H1 (cell line): ENCODE measurements around the gene ZBTB4. TPM values are rescaled to one million over a fixed set of nuclear protein-coding genes. Genes with fewer than 3 reads are reported as not detected.

Experiments used
- CTCF ChIA-PET: fragments of 300-600 bp; sonication (Branson Sonifier 250); formaldehyde crosslinking; loops from one replicate; lab custom pipeline; 2021; ENCODE audit not compliant: partially characterized antibody; lab: Charles Lee
- POLR2A ChIA-PET: fragments of 300-600 bp; sonication (Branson Sonifier 250); formaldehyde crosslinking; loops from one replicate; lab custom pipeline; 2021; ENCODE audit warnings: inconsistent platforms; ENCODE audit not compliant: partially characterized antibody; lab: Charles Lee
- DNase-seq, 2 experiments: peaks; one replicate each; pipeline versions ENCODE4 v3.0.0 to v3.0.0-alpha.2; 2010 to 2022; ENCODE audit warnings: low spot score in 2 of 2, low read depth in 1 of 2, mixed read lengths in 1 of 2
- FAIRE-seq: peaks from 2 replicates; lab custom pipeline; 2011; peaks lifted over from hg19 to GRCh38; lab: Jason Lieb, UNC
- H2AFZ ChIP-seq: 2 replicates; pipeline ENCODE4 v1.8.1; 2012; ENCODE audit warnings: low read length, inconsistent platforms
- H2AK5ac ChIP-seq: 2 replicates; pipeline ENCODE4 v1.6.1; 2013; ENCODE audit warnings: low read depth, low read length
- H2BK120ac ChIP-seq: replicated peaks from 2 replicates; pipeline ENCODE3; 2013; ENCODE audit warnings: low read depth, low read length, inconsistent platforms
- H2BK12ac ChIP-seq: 2 replicates; pipeline ENCODE4 v1.6.1; 2013; ENCODE audit warnings: low read depth, low read length
- H2BK15ac ChIP-seq: 2 replicates; pipeline ENCODE4 v1.6.1; 2013; ENCODE audit warnings: low read length
- H2BK20ac ChIP-seq: 2 replicates; pipeline ENCODE4 v1.6.1; 2013; ENCODE audit warnings: low read length
- H2BK5ac ChIP-seq: 2 replicates; pipeline ENCODE4 v1.6.1; 2013; ENCODE audit warnings: low read depth, low read length
- H3K14ac ChIP-seq: 2 replicates; pipeline ENCODE4 v1.6.1; 2013; ENCODE audit warnings: inconsistent platforms; ENCODE audit not compliant: insufficient read length
- H3K18ac ChIP-seq: 2 replicates; pipeline ENCODE4 v1.6.1; 2013; ENCODE audit warnings: low read length; ENCODE audit errors: extremely low read depth
- H3K23ac ChIP-seq: 2 replicates; pipeline ENCODE4 v1.6.1; 2013; ENCODE audit warnings: inconsistent platforms; ENCODE audit not compliant: insufficient read length
- H3K23me2 ChIP-seq: 2 replicates; pipeline ENCODE4 v1.6.1; 2013; ENCODE audit warnings: low read depth, low read length
- H3K27ac ChIP-seq: 2 replicates; pipeline ENCODE4 v1.6.1; 2011; ENCODE audit warnings: low read depth, low read length, inconsistent platforms
- H3K27me3 ChIP-seq, 4 experiments: replicated peaks in 1 of 4; 1 replicate in 1 of 4; 2 replicates in 3 of 4; pipeline versions ENCODE4 v1.6.1 to v1.8.1; 2011 to 2013; ENCODE audit warnings: low read length in 3 of 4, mild to moderate bottlenecking in 3 of 4, inconsistent platforms in 2 of 4, mixed read lengths in 2 of 4, moderate library complexity in 1 of 4; ENCODE audit not compliant: control insufficient read depth in 3 of 4, insufficient read depth in 3 of 4; ENCODE audit errors: extremely low read depth in 1 of 4
- H3K36me3 ChIP-seq, 4 experiments: 2 replicates each; pipeline versions ENCODE4 v1.6.1 to v1.8.1; 2011 to 2013; ENCODE audit warnings: mild to moderate bottlenecking in 4 of 4, low read length in 3 of 4, moderate library complexity in 2 of 4, control low read depth in 1 of 4, inconsistent platforms in 1 of 4; ENCODE audit not compliant: insufficient read depth in 4 of 4, control insufficient read depth in 2 of 4
- H3K4ac ChIP-seq: replicated peaks from 2 replicates; pipeline ENCODE3; 2013; ENCODE audit warnings: low read length, low read depth, mixed read lengths, inconsistent platforms; ENCODE audit not compliant: insufficient read length
- H3K4me1 ChIP-seq, 4 experiments: replicated peaks in 1 of 4; 1 replicate in 1 of 4; 2 replicates in 3 of 4; pipeline versions ENCODE4 v1.6.1 to v1.8.1; 2011 to 2013; ENCODE audit warnings: low read length in 3 of 4, inconsistent platforms in 2 of 4, mixed read lengths in 1 of 4; ENCODE audit not compliant: insufficient read depth in 4 of 4, control insufficient read depth in 3 of 4
- H3K4me2 ChIP-seq, 2 experiments: 2 replicates each; pipeline versions ENCODE4 v1.6.1 to v1.8.1; 2011 to 2013; ENCODE audit warnings: low read depth in 2 of 2, low read length in 2 of 2, control low read depth in 1 of 2, inconsistent platforms in 1 of 2, mild to moderate bottlenecking in 1 of 2; ENCODE audit not compliant: insufficient read depth in 1 of 2
- H3K4me3 ChIP-seq, 4 experiments: fragments of 200-600, 300-600 bp in 1 of 4; sonication (generic), shearing (Covaris generic), sonication (Bioruptor Twin) in 1 of 4; 2 replicates each; pipeline versions ENCODE4 v1.5.1 to v1.8.1; 2011 to 2016; ENCODE audit warnings: low read length in 4 of 4, low read depth in 3 of 4, control low read depth in 2 of 4, inconsistent platforms in 2 of 4, mild to moderate bottlenecking in 2 of 4, mixed read lengths in 1 of 4, moderate library complexity in 1 of 4; ENCODE audit not compliant: insufficient read depth in 2 of 4; ENCODE audit errors: extremely low read depth in 1 of 4
- H3K56ac ChIP-seq: replicated peaks from 2 replicates; pipeline ENCODE3; 2013; ENCODE audit warnings: low read depth, mild to moderate bottlenecking, mixed read lengths, low read length, inconsistent platforms; ENCODE audit not compliant: insufficient read length
- H3K79me1 ChIP-seq: 2 replicates; pipeline ENCODE4 v1.6.1; 2013; ENCODE audit warnings: low read depth, low read length, control low read depth
- H3K79me2 ChIP-seq, 2 experiments: 2 replicates each; pipeline versions ENCODE4 v1.6.1 to v1.8.1; 2012 to 2013; ENCODE audit warnings: low read length in 2 of 2, mild to moderate bottlenecking in 2 of 2, inconsistent platforms in 1 of 2; ENCODE audit not compliant: insufficient read depth in 2 of 2, control insufficient read depth in 1 of 2
- H3K9ac ChIP-seq, 4 experiments: replicated peaks in 1 of 4; 1 replicate in 1 of 4; 2 replicates in 3 of 4; pipeline versions ENCODE4 v1.6.1 to v1.8.1; 2011 to 2013; ENCODE audit warnings: low read depth in 3 of 4, low read length in 3 of 4, control low read depth in 2 of 4, mild to moderate bottlenecking in 2 of 4, moderate library complexity in 2 of 4, inconsistent platforms in 1 of 4; ENCODE audit errors: extremely low read depth in 1 of 4
- H3K9me3 ChIP-seq, 2 experiments: 2 replicates each; pipeline versions ENCODE4 v1.6.1 to v1.8.1; 2012 to 2013; ENCODE audit warnings: mild to moderate bottlenecking in 2 of 2, moderate library complexity in 2 of 2, control low read depth in 1 of 2, inconsistent platforms in 1 of 2, low read depth in 1 of 2, low read length in 1 of 2, mixed read lengths in 1 of 2; ENCODE audit not compliant: insufficient read depth in 2 of 2
- H4K20me1 ChIP-seq, 2 experiments: replicated peaks in 1 of 2; 2 replicates each; pipeline versions ENCODE3 to v1.8.1; 2011 to 2013; ENCODE audit warnings: inconsistent platforms in 2 of 2, low read length in 2 of 2, mild to moderate bottlenecking in 1 of 2; ENCODE audit not compliant: insufficient read depth in 2 of 2, control insufficient read depth in 1 of 2
- H4K5ac ChIP-seq: 2 replicates; pipeline ENCODE4 v1.6.1; 2013; ENCODE audit warnings: low read length, low read depth, mixed read lengths, inconsistent platforms; ENCODE audit not compliant: insufficient read length
- H4K8ac ChIP-seq: 2 replicates; pipeline ENCODE4 v1.8.0; 2013; ENCODE audit warnings: mild to moderate bottlenecking, moderate library complexity, low read length, inconsistent platforms; ENCODE audit not compliant: insufficient read depth; ENCODE audit errors: extremely low read depth
- H4K91ac ChIP-seq: replicated peaks from 2 replicates; pipeline ENCODE3; 2013; ENCODE audit warnings: low read length, mixed read lengths, inconsistent platforms; ENCODE audit not compliant: insufficient read length
- EP300 ChIP-seq, 2 experiments: IDR thresholded peaks; 1 replicate in 1 of 2; 2 replicates in 1 of 2; pipeline ENCODE4 v1.6.1; 2011 to 2012; ENCODE audit warnings: low read depth in 2 of 2, low read length in 2 of 2, mild to moderate bottlenecking in 2 of 2, borderline replicate concordance in 1 of 2, inconsistent platforms in 1 of 2, moderate library complexity in 1 of 2
- WGBS, 2 experiments: shearing (Covaris generic) in 1 of 2; methylation state at CpG; one replicate each; pipeline versions ENCODE4 v1.1.6 to v1.1.7; 2013 to 2015; ENCODE audit warnings: low lambda C conversion rate in 2 of 2, mixed read lengths in 2 of 2, inconsistent platforms in 1 of 2, low coverage in 1 of 2, missing lambda C conversion rate in 1 of 2; ENCODE audit not compliant: insufficient replicate concordance in 2 of 2, insufficient coverage in 1 of 2, insufficient read length in 1 of 2; ENCODE audit errors: extremely low coverage in 1 of 2, missing lambda C conversion rate in 1 of 2; 5-methylcytosine and 5-hydroxymethylcytosine counted together
- polyA plus RNA-seq, 7 experiments: library from polyadenylated mRNA; depleted of rRNA in 3 of 7; stranded (reverse) in 5 of 7; unstranded in 2 of 7; fragments of >200 nt in 5 of 7; fragments of 200-250 nt in 2 of 7; gene quantifications; 1 replicate in 5 of 7; 2 replicates in 1 of 7; 4 replicates in 1 of 7; pipeline versions ENCODE4 v1.2.1 to v1.2.3, GENCODE V29; 2011 to 2013; ENCODE audit warnings: missing spikeins in 2 of 7, mixed read lengths in 2 of 7
- total RNA-seq: library from RNA; stranded (reverse); fragmentation: NEBNext Ultra II Directional; extraction: Animal tissue kit (Norgen Biotek cat#: 25700); gene quantifications from 2 replicates; pipeline ENCODE4 v1.2.1, GENCODE V29; 2021

The ZBTB4 gene
- total and polyA plus RNA-seq, 2 of the 8 experiments (the other 6 are each of a cell fraction or from before 2014, with no cell fraction given), result 5.9 to 10.1 TPM

GRCh38 chr17:7508846-7509245 lies 29.4 kb upstream of the ZBTB4 start:
- POLR2A ChIA-PET, result interaction anchor here (0.6 to 3.8 kb wide), 7 partner anchors 10 to 92 kb away, joined by 3 to 21 read pairs (median 4); partner anchors contain the start of genes POLR2A and SENP3
- no peak for TF ChIP-seq EP300 (IDR thresholded peaks at IDR 0.05; ENCODE audit: borderline replicate concordance in 1 of 2, low read depth in 2 of 2, low read length in 2 of 2)

More at GRCh38 chr17:7508846-7509245, 29.4 kb upstream of the ZBTB4 start:
- H4K8ac ChIP-seq, result no peak overlapping the region; the same call in 1 of the 2 replicates
- no peak overlapping the region for H3K4ac ChIP-seq
- DNase-seq (no peak), FAIRE-seq (no peak)
- no peak overlapping the region for H3K4me3 ChIP-seq
- no peak overlapping the region for H3K56ac ChIP-seq
- H2AK5ac ChIP-seq, result no peak overlapping the region
- no peaks in the 10 kb centered on the region for H3K27me3 ChIP-seq
- H4K5ac ChIP-seq, result no peak overlapping the region
- peaks cover 0 to 16% of the 10 kb centered on the region in 2 experiments for H4K20me1 ChIP-seq
- H3K23me2 ChIP-seq, result peaks cover 5% of the 10 kb centered on the region; the same call in 1 of the 2 replicates
- no peaks in the 10 kb centered on the region; a peak in 1 of 4 replicates for H3K9me3 ChIP-seq
- no peak overlapping the region for H2AFZ ChIP-seq
- peaks cover 34 to 90% (median 70%) of the 10 kb centered on the region in 4 experiments for H3K36me3 ChIP-seq
- no peak overlapping the region for H3K9ac ChIP-seq
- no peak overlapping the region for H4K91ac ChIP-seq
- H3K79me2 ChIP-seq, result no peaks in the 10 kb centered on the region
- H3K4me1 ChIP-seq, result no peaks in the 10 kb centered on the region
- H3K27ac ChIP-seq, result no peak overlapping the region
- no peaks in the 10 kb centered on the region for H3K79me1 ChIP-seq
- H2BK5ac ChIP-seq, result no peak overlapping the region
- no peak overlapping the region for H3K23ac ChIP-seq
- 88% methylated on average over 9 of the region's 9 CpGs; no CpG with 5 or more reads in 1 of the 2 experiments for WGBS, 2 experiments
- CTCF ChIA-PET, result interaction anchor here (0.6 to 2.3 kb wide), 13 partner anchors 9 to 245 kb away, joined by 3 to 10 read pairs (median 3); partner anchors contain the start of genes SENP3 and TMEM102
- H2BK12ac ChIP-seq, result no peak overlapping the region
- no peak overlapping the region for H2BK15ac ChIP-seq
- H3K14ac ChIP-seq, result no peak overlapping the region
- no peak overlapping the region for H2BK20ac ChIP-seq
- H3K18ac ChIP-seq, result no peak overlapping the region
- no peak overlapping the region for H2BK120ac ChIP-seq
- H3K4me2 ChIP-seq, result no peak overlapping the region
